GM21423 (cell line): Measurements from ENCODE around the gene GLA.
A peak's percentile ranks its signal among the peaks of the same experiment; 100 is the strongest.

ENCODE experiments used
- ATAC-seq: cut with Tn5 transposase; IDR thresholded peaks from one replicate; pipeline ENCODE4 v1.9.1; 2021; ENCODE audit warnings: mild to moderate bottlenecking, moderate library complexity; ENCODE audit not compliant: unreplicated experiment

GLA gene

DNA sequence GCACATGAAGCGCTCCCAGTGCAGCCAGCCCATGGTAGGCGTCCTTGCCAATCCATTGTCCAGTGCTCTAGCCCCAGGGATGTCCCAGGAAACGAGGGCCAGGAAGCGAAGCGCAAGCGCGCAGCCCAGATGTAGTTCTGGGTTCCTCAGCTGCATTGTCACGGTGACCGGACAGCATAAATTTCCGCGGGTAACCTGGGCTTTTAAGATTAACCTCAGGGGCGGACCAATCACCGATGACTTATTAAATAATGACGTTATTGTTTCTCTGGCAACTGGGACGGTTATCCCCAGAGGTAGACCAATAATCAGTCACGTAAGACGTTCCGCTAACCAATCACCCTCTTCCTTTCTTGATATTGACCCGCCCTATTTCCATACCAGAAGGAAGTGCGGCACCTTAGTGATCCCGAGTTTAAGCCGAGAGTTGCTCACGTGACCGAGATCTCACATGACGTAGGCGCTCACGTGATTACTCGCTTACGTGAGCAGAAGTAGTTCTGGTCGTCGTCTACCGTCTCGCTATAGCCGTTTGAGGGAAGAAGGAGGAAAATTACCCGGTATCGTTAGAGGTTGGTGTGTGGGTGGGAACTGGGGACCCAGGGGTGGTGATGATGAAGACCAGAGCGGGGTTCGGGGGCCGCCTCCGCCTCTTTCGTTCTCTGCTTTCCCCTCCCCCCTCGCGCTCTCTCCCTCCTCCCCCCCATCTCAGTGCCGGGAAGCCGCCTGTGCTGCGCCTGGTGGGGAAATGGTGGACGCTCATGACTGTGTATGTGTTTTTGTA lies at the start of gene GLA, which contains the start of gene HNRNPH2:
Gene GLA (minus strand): TSS at position 178 of the 784 bp plus-strand sequence. CDS start 22 bp downstream, at position 156.
Gene HNRNPH2 (plus strand): TSS at position 475 of the 784 bp plus-strand sequence. CDS start 3,767 bp downstream, outside the sequence.
- peak; percentile 93 for ATAC-seq

DNA sequence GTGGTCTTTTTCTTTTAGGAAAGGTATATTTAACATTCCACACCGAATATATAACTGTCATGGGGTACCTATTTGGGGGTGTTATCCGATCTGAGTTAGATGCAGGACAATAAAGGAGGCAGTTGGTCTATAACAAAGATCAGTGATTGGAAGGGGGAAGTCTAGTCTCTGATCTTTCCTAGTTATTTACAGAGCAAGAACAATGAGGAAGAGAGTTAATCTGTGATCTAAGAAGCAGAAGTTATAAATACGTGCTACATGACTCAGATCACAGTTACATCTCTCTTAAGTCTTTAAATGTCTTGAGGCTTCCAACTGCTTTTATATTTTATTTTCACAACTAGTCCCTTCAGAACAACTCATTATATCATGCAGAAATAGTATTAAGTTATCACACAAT lies 44.3 kb upstream of the GLA start:
- no peak for ATAC-seq

DNA sequence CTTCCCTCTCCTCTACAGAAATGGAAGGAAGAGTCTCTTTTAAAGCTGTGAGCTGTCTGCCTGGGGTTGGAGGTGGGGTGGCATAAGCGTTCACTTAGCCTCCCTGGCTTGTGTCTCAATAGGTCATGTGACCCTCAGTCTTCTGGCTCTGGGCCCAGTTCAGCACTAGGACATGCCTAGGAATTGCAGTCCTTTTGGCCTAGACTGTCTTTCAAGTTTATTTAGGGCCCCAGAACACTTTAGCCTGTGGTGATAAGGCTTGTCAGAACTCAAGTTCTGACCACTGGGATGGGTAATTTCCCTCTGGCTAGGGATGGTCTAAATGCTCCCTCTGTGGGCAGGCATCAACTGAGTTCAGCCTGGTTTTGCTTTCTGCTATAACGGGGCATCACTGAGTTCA lies 43.2 kb upstream of the GLA start:
- ATAC-seq = no peak

DNA sequence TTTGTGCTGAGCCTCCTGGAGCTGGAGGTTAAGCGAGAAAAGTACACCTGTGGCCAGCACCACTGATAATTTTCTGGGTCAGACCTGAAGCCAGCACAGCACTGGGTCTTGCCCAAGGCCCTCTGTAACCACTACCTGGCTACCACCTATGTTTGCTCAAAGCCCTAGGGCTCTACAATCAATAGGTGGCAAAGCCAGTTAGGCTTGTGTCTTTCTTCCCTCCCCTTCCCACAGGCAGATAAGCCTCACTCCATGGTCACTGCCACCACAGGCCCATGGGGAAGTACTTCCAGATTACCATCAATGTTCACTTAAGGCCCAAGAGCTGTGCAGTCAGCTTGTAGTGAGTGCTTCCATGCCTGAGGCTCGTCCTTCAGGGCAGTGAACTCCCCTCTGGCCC lies 42.4 kb upstream of the GLA start:
- no peak for ATAC-seq

DNA sequence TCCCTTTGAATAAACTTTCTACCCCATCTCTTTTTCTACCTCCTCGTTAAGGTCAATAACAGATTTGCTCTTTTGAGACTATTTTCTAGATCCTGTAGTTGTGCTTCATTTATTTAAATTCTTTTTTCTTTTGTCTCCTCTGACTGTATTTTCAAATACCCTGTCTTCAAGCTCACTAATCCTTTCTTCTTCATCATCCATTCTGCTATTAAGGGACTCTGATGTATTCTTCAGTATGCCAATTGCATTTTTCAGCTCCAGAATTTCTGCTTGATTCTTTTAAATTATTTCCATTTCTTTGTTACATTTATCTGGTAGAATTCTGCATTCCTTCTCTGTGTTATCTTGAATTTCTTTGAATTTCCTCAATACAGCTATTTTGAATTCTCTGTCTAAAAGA lies 41.6 kb upstream of the GLA start:
- ATAC-seq = no peak

DNA sequence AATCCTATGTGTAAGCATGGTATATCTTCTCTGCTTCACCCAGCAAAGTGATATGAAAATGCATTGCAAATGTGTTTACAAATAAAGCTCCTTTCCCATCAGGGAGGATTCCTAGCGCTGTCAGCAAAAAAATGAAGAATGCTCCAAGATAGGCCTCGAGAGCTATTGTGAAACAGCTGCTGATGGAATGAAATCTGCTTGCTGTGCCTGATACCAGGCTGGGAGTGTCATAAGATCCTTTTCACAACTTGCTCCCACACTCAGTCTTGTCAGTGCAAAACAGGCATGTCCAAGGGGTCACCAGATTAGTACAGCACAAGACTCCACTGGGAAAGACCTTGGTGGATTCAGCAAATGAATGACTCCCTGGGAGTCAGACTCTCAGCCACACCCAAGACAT lies 34.4 kb upstream of the GLA start:
- ATAC-seq = no peak

DNA sequence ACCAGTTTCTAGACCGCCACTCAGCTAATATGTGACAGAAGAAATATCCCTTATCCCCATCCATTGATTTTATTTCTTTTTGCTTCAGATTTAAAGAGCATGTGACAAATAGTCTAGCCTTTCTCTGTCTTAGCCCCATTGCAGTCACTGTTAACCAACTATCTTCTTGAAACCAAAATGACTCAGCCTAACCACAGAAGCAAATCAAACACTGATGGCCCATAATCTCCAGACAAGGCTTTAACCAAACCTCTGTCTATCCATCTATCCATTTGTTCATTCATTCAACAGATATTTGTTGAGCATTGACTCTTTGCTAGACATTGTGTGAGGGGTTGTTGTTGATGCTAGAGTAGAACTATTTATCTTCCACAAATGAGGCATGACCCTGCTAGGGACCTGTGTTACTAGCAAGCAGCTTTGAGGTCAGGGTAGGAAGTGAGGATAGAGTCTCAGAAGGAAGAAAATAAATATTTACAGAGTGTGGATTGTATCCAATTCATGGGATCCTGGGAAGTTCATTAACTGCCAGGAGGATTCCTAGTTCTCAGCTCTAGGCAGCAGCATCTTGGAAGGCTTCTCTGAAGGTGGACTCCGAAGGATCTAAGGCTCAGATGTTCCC lies 22.8 kb upstream of the GLA start:
- ATAC-seq = peak; percentile 93

DNA sequence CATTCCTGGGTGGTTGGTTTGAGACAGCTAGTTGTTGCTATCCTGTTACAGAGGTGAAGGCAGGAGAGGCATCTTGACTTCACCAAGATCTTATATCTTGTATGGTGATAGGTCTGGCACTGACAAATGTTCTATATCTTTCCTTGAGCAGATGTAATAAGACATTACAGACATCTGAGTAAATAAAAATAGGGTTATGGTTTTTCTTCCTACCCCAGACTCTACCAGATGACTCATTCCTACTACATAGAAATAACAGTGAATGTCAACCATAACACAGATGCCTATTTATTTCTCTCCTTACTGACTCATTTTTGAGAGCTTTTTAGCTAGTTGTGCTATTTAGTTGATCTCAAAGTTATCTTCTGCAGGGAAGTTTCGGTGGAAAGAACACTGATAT lies 22.2 kb upstream of the GLA start:
- no peak for ATAC-seq

DNA sequence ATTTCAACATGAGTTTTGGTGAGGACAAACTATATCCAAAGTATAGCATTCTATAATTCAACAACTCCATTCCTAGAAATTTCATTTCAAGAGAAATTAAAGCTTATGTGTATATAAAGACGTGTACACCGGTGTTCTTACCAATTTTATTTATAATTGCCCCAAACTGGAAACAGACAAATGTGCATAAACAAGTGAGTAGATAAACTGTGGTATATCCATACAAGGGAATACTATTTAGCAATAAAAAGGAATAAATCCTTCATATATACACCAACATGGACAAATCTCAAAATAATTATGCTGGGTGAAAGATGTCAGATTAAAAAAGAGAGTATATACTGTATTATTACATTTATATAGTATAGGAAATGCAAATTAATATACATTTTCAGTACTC lies 20.2 kb upstream of the GLA start:
- no peak for ATAC-seq

DNA sequence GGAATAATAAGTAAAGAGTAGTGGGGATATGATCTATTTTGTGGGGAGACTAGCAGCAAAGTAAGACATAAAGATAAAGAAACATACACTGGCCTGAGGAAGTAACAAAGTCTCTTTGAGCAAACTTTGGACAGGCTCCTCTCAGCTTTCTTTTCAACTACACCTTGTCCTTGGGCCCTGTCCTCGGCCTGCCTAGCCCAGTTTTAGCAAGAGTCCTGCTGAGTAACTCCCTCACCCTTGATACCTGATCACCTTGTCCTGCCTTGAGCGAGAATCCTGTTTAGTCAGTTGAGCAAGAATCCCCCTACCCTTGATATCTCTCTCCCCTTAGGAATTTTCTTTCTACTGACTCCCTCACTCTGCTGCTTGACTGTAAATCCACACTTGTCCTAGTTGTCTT lies 11.8 kb upstream of the GLA start:
- no peak for ATAC-seq

DNA sequence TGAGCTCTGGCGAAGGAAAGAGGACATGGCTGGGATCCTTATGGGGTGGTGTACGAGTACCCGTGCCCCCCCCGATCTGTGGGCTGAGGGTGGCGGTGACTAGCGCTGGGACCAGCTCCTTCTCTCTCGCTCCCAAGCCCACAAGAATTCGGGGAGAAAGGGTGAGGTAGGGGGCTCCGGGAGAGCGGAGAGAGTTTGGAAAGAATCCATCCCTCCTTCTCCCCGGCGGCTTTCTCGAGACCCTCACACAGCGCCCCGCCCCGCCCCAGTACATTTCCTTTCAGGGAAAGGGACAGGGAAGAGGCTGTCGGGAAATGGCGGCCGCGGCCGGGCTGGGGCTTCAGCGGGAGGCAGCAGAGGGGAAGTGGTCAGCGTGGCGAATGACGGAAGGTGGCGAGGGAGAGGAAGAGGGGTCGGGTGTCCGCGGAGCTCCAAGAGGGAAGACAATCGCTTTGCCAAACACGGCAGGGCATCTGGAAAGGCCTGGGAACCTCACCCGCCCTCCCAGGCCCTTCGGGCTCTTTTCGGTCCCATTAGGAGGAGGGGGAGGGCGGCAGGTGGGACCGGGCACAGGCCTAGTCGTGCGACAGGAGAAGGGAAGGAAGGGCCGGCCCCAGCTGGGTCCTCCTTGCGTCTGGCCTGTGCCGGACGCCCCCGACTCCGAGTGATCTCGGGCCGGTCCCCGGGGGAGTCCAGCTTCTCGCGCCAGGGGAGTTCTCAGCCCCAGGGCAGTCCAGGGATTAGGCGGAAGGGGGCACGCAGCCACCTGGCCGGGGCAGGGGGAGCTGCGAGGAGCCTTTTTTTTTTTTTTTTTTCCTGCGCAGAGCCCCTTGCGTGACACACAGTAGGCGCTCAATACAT lies 10.5 kb upstream of the GLA start:
- ATAC-seq = peak; percentile 51

DNA sequence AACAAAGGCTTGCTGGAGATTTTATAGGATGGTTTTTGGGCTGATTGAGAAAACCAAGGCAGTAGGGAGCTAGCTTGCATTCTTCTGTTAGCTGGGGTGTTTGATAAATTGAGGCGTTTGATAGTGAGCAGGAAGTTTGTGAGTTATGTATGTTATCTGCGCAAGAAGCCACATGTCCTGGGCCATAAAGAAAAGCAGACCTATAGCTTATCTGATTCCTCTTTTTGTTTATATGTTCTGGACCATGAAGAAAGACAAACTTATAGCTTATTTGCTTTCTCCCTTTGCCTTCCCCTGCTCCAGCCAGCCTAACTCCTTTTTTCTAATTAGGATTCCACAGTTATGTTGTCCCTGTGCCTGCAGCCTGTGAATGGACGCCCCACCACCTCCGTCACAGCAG lies 9.5 kb upstream of the GLA start:
- ATAC-seq = no peak

DNA sequence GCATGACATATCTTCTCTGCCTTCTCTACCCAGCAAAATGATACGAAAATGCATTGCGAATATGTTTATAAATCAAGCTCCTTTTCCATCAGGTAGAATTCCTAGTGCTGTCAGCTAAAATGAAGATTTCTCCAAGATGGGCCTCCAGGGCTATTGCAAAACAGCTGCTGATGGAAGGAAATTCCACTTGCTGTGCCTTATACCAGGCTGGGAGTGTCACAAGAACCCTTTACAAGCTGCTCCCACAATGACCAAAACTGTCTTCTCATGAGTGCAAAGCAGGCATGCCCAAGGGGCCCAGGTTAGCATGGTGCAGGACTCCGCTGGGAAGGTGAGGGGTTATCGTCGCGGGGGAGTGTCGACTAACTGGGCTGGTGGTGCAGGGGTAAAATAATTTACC lies 9.0 kb upstream of the GLA start:
- no peak for ATAC-seq

DNA sequence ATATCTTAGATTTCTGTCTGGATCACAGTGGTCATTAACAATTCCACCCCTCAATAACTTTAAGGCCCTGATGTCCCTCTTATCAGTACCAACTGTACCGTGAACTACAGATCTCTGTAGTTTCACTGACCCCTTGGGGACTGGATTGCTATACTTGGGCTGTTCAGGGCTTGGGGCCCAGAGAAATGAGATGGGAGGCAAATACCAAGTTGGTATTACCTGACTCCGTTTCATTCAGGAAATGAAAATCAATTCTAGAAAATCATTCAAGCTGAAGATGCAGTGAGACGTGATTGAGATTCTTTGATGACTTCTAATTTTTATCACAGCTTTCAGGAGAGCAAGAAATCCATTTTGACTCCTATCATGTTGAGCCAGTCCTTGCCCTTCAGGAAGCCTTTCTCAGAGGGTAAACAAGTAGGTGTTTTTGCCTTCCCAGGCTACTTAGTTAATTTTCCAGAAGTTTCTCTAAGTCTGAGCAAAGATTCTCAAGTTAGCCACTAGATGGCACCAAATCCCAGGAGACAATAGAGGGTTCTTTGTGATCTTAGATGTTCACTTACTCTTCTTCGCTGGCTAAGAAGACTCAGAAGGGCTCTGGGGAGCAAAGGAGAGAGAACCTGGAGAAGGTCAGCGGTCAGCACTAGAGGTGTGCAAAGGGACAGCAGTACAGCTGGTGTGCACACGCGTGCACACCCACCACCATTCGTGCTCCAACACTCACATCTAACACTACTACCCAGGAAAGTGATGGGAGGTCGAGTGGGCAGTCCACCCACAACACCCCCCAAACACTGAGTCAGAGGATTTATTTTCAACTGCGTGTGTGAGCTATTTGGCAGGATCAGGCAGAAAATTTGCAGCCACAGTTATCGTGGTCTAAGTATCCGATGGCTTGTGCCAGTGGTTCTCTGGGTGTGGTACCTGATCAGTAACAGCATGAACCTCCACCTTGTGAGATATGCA lies 7.7 kb upstream of the GLA start:
- ATAC-seq = peak; percentile 56

DNA sequence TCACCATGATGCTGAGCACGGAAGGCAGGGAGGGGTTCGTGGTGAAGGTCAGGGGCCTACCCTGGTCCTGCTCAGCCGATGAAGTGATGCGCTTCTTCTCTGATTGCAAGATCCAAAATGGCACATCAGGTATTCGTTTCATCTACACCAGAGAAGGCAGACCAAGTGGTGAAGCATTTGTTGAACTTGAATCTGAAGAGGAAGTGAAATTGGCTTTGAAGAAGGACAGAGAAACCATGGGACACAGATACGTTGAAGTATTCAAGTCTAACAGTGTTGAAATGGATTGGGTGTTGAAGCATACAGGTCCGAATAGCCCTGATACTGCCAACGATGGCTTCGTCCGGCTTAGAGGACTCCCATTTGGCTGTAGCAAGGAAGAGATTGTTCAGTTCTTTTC lies 4.3 kb upstream of the GLA start:
- no peak for ATAC-seq

DNA sequence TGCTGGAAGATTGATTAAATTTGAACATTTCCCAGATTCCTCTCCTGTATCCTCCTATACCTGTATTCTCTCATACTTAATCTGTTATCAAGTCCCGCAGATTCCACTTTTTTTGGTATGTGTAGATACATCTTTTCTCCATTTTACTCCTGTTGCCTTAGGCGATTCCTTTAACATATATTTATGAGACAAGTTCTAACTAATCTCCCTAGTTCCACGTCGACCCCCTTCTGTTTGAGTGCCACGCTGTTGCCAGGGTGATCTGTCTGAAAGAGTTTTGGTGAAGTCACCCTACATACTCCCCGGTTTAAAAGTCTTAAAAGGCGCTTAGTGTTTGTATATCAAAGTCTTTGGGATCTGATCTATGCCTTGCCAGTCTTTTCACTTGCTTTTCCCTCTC lies 2.7 kb upstream of the GLA start:
- no peak for ATAC-seq

DNA sequence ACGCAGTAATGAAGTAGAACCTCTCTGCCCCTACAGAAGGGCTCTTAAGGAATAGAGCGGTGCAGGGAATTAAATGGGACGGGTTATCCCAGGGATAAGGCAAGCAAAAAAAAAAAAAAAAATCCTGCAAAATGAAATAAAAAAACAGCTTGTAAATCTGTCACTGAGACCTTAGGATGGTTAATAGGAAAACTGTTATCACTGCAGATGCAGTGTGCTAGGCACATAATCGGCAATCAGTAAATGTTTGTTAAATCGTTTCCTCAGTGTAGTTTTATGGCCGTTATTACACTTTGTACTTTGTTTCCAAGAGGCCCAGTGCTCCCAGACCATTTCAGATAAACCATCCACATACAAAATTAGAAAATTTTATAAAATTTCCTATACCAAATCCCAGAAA lies 1.3 kb upstream of the GLA start:
- no peak for ATAC-seq

DNA sequence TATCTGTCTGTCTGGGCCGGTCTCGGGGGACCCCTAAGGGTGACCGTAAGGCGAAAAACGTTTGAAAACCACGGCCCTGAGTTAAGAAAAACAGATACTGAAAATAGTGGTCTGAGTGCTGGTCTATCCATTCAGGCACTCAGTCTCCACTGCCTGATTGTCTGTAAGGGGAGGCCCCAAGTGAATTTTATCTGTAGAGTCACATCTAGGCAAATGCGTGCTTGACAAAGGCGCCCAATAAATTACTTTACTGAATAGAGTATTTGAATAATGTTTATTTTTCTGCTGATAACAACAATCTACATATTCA lies 762 bp upstream of the GLA start:
- ATAC-seq = peak; percentile 24

DNA sequence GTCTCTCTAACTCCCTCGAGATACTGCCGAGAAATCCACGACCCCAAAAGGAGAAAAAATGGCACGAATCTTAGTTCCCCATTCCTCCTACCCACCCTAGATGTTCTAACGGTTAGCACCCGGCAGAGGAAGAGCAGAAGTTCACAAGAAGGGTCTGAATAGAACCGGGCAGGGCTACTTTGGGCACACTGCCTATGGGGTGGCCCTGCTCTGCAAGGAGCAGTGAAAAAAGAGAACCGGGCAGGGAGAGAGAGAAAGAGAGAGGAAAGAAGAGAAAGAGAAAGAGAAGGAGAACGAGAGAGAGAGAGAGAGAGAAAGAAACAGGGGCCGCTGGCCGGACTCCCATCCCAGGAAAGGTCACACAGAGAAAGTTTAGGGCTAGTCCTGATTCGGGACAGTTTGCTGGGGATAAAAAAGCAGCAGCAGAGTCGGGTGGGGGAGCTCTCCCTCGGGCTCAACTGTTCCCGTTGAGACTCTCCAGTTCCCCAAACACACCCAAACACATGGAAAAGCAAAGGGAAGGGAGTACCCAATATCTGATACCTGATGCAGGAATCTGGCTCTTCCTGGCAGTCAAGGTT lies 468 bp downstream of the GLA start:
- no peak for ATAC-seq

DNA sequence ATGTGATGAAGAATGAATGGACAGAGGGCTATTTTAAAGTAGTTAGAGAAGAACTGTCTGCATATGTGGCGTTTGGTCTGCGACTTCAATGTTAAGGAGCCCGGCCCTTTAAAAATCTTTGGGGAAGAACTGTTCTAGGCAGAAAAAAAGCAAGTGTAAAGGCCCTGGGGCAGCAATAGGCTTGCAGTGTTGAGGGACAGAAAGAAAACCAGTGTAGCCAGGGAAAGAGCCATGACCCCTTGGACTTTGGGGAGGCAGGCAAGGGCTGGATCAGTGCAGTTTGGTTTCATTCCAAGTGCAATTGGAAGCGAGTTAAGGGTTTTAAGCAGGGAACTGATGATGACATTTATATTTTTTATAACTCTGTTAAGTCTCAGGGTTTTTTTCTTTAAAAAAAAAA lies 7.9 kb downstream of the GLA start:
- no peak for ATAC-seq
